ENCODE data around the gene INPP5J. TPM values are rescaled to one million over a fixed set of nuclear protein-coding genes. Genes with fewer than 3 reads are reported as not detected.
"Not testable (repeated sequence)": the region's sequence is repeated elsewhere in the genome, so short reads cannot be mapped to it uniquely, and the experiment has no call there.

INPP5J gene
- total and polyA plus RNA-seq, 2 of the 13 experiments (the other 11 are each of a cell fraction or from before 2014, with no cell fraction given) = 0.24 to 1.1 TPM

DNA sequence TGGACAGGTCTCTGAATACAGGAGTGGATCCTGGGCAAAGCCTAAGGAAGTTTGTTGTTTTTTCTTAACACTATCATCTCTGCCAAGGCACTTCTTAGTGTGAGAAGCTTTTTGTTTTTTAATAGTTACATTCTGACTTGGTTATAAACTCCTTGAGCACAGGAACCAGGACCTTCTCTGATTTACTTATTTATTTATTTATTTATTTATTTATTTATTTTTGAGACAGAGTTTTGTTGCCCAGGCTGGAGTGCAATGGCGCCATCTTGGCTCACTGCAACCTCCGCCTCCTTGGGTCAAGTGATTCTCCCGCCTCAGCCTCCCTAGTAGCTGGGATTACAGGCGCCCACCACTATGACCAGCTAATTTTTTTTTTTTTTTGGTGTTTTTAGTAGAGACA is 48.2 kb downstream of the INPP5J start:
- Histone ChIP-seq H3K79me2 (ENCODE audit: insufficient read depth, low read length) (peaks cover 44% of the 10 kb centered on the region), H4K20me1 (ENCODE audit: insufficient read depth, low read length) (0 out of 2 replicates have a peak, but pooled peaks cover 2% of the 10 kb centered on the region), H3K27me3 (ENCODE audit: control insufficient read depth in 1 of 2, insufficient read depth in 2 of 2, low read length in 2 of 2) (no peaks in the 10 kb centered on the region), H3K4me1 (ENCODE audit: insufficient read depth, low read length) (no peaks in the 10 kb centered on the region), H3K4me3 (replicated peaks in 1 of 3; ENCODE audit: insufficient read depth in 1 of 3, low read depth in 2 of 3, low read length in 3 of 3) (no peak overlapping the region), H2AFZ (ENCODE audit: low read length) (no peak overlapping the region), H3K4me2 (ENCODE audit: low read depth, low read length) (no peak overlapping the region), H3K9me3 (ENCODE audit: low read length) (no peaks in the 10 kb centered on the region), H3K9ac (ENCODE audit: insufficient read depth, low read depth, low read length) (no peak overlapping the region), H3K27ac (ENCODE audit: extremely low read length, insufficient read depth, low read length) (no peak overlapping the region), H3K36me3 (replicated peaks in 1 of 2; ENCODE audit: control insufficient read depth in 1 of 2, insufficient read depth in 2 of 2, low read length in 2 of 2) (peaks cover 0 to 7% of the 10 kb centered on the region in 2 experiments; a peak in 1 of 5 replicates)
- POLR2A ChIA-PET = interaction anchor here (1.4 kb wide), 1 partner anchor 11 kb away, joined by 3 read pairs; the partner anchor contains the start of gene RNF185
- CTCF ChIA-PET (ENCODE audit: low intra/inter-chr PET ratio, low total read pairs) = no interaction called here
- DNase-seq (ENCODE audit: low spot score) = no peak
- intact Hi-C loops (cut with micrococcal nuclease; ENCODE audit: unreplicated experiment) (no loop called here), in situ Hi-C loops (cut with HindIII; ENCODE audit: extremely low pct_ligation_motif_present, low pct_unique_long_range_greater_than_20kb) (no loop called here)
- no peak for FAIRE-seq
- BruUV-seq (replicated peaks) = no TSS peak
- no peak for TF ChIP-seq ARID2 (CRISPR knock-in tag; IDR thresholded peaks at IDR 0.05; ENCODE audit: borderline replicate concordance)
- no peak for TF ChIP-seq POLR2G (IDR thresholded peaks at IDR 0.05; ENCODE audit: low read depth, low read length)
- no peak for TF ChIP-seq IKZF1 (IDR thresholded peaks at IDR 0.05)
- no peak for ATAC-seq
- WGBS (ENCODE audit: low lambda C conversion rate) = 97% methylated on average over 4 of the region's 4 CpGs

- in situ Hi-C loops (cut with HindIII; ENCODE audit: extremely low pct_ligation_motif_present, low pct_unique_long_range_greater_than_20kb); H2AFZ ChIP-seq (ENCODE audit: low read length); CTCF ChIA-PET (ENCODE audit: low intra/inter-chr PET ratio, low total read pairs); POLR2A ChIA-PET; BruUV-seq (replicated peaks); FAIRE-seq; H4K20me1 ChIP-seq (ENCODE audit: insufficient read depth, low read length); H3K4me2 ChIP-seq (ENCODE audit: low read depth, low read length); H3K4me3 ChIP-seq (replicated peaks in 1 of 3; ENCODE audit: insufficient read depth in 1 of 3, low read depth in 2 of 3, low read length in 3 of 3); H3K9ac ChIP-seq (ENCODE audit: insufficient read depth, low read depth, low read length); H3K27ac ChIP-seq (ENCODE audit: extremely low read length, insufficient read depth, low read length); DNase-seq (ENCODE audit: low spot score); intact Hi-C loops (cut with micrococcal nuclease; ENCODE audit: unreplicated experiment); H3K27me3 ChIP-seq (ENCODE audit: control insufficient read depth in 1 of 2, insufficient read depth in 2 of 2, low read length in 2 of 2); H3K36me3 ChIP-seq (replicated peaks in 1 of 2; ENCODE audit: control insufficient read depth in 1 of 2, insufficient read depth in 2 of 2, low read length in 2 of 2); ATAC-seq; H3K9me3 ChIP-seq (ENCODE audit: low read length); H3K4me1 ChIP-seq (ENCODE audit: insufficient read depth, low read length): not testable (repeated sequence)
- 98% methylated on average over 9 of the region's 9 CpGs for WGBS (ENCODE audit: low lambda C conversion rate)
- H3K79me2 ChIP-seq (ENCODE audit: insufficient read depth, low read length) = peaks cover 44% of the 10 kb centered on the region
These were observed 49.0 kb downstream of the INPP5J start for GRCh38 chr22:31171734-31172133.
